OCI-LY7 (cell line): ENCODE measurements around the gene KLK15. TPM values are rescaled to one million over a fixed set of nuclear protein-coding genes. Genes with fewer than 3 reads are reported as not detected.

Experiments used
- BruUV-seq: library from RNA; stranded (reverse); fragments of 400-500 nt; replicated peaks from 2 replicates; lab custom pipeline; 2021; lab: Mats Ljungman, UMichigan
- CTCF ChIA-PET: fragments of 300-600 bp; sonication (Branson Sonifier 250); formaldehyde crosslinking; loops from one replicate; lab custom pipeline; 2022; ENCODE audit warnings: antibody characterized with exemption; ENCODE audit not compliant: unreplicated experiment; lab: Charles Lee
- POLR2A ChIA-PET: fragments of 300-600 bp; sonication (Branson Sonifier 250); formaldehyde crosslinking; loops from one replicate; lab custom pipeline; 2022; ENCODE audit warnings: antibody characterized with exemption; lab: Charles Lee
- DNase-seq: peaks from one replicate; pipeline ENCODE4 v3.0.0-alpha.2; 2015; ENCODE audit warnings: low spot score
- H2AFZ ChIP-seq: fragments of 200-600 bp; sonication (generic), shearing (Covaris generic); 2 replicates; pipeline ENCODE4 v1.6.1; 2014; ENCODE audit warnings: mild to moderate bottlenecking, antibody characterized with exemption, low read length, moderate library complexity
- H3K27ac ChIP-seq: fragments of 200-600 bp; sonication (generic); 2 replicates; pipeline ENCODE4 v1.5.1; 2014; ENCODE audit warnings: mixed run types, low read depth, mild to moderate bottlenecking, moderate library complexity, low read length, inconsistent platforms; ENCODE audit not compliant: poor library complexity, severe bottlenecking
- H3K36me3 ChIP-seq: fragments of 200-600 bp; sonication (generic); 2 replicates; pipeline ENCODE4 v1.6.1; 2014; ENCODE audit warnings: mild to moderate bottlenecking, antibody characterized with exemption, low read length, moderate library complexity, mixed read lengths; ENCODE audit not compliant: insufficient read depth
- H3K4me1 ChIP-seq: fragments of 200-600 bp; sonication (generic); 2 replicates; pipeline ENCODE4 v1.5.1; 2014; ENCODE audit warnings: mild to moderate bottlenecking, low read length; ENCODE audit not compliant: insufficient read depth, poor library complexity, severe bottlenecking
- H3K4me2 ChIP-seq: fragments of 200-600 bp; sonication (generic); 2 replicates; pipeline ENCODE4 v1.6.1; 2014; ENCODE audit warnings: mild to moderate bottlenecking, low read length
- H3K4me3 ChIP-seq: fragments of 200-600 bp; sonication (generic); 2 replicates; pipeline ENCODE4 v1.5.1; 2014; ENCODE audit warnings: mild to moderate bottlenecking, low read depth, low read length; ENCODE audit not compliant: poor library complexity, severe bottlenecking
- H3K79me2 ChIP-seq: fragments of 200-600 bp; sonication (generic); 2 replicates; pipeline ENCODE4 v1.6.1; 2016; ENCODE audit warnings: low read depth, mild to moderate bottlenecking, low read length, moderate library complexity, mixed read lengths; ENCODE audit not compliant: insufficient read depth
- H3K9me2 ChIP-seq: fragments of 200-600 bp; sonication (generic); 2 replicates; pipeline ENCODE4 v1.6.1; 2016; ENCODE audit warnings: mild to moderate bottlenecking, low read length, mixed read lengths; ENCODE audit not compliant: insufficient read depth
- H3K9me3 ChIP-seq: fragments of 200-600 bp; sonication (generic); 2 replicates; pipeline ENCODE4 v1.6.1; 2014; ENCODE audit warnings: mild to moderate bottlenecking, mixed run types, low read length, mixed read lengths
- H4K20me1 ChIP-seq: fragments of 200-600 bp; sonication (generic); 2 replicates; pipeline ENCODE4 v1.6.1; 2014; ENCODE audit warnings: mild to moderate bottlenecking, antibody characterized with exemption, low read length, moderate library complexity, mixed read lengths; ENCODE audit not compliant: insufficient read depth
- CTCF ChIP-seq: fragments of 200-600 bp; sonication (generic); conservative IDR thresholded peaks from 2 replicates; pipeline ENCODE4 v1.5.1; 2014; ENCODE audit warnings: mild to moderate bottlenecking, antibody characterized with exemption, low read length, moderate library complexity, mixed read lengths
- EZH2phosphoT487 ChIP-seq: fragments of 200-600 bp; sonication (generic); IDR thresholded peaks from 2 replicates; pipeline ENCODE4 v1.6.1; 2018; ENCODE audit warnings: low read depth, borderline replicate concordance, mild to moderate bottlenecking, mixed run types, antibody characterized with exemption, low read length, moderate library complexity, mixed read lengths
- intact Hi-C: fragments of 100-400 bp; cut with micrococcal nuclease; formaldehyde crosslinking; loops from one replicate; pipeline ENCODE4 v1.10.0; 2022; ENCODE audit not compliant: unreplicated experiment
- total RNA-seq, 2 experiments: library from RNA; depleted of rRNA in 1 of 2; stranded (reverse); fragments of >200 nt in 1 of 2; shearing (Covaris generic) in 1 of 2; gene quantifications; 2 replicates each; pipeline ENCODE4 v1.2.3, GENCODE V29; 2014 to 2022

Gene KLK15
- total RNA-seq, 2 experiments from 2014 or later = not detected

- BruUV-seq = no TSS peak
- Histone ChIP-seq H3K9me3 (no peaks in the 10 kb centered on the region), H4K20me1 (peaks cover 16% of the 10 kb centered on the region; the same call in 1 of the 2 replicates), H3K4me1 (peaks cover 8% of the 10 kb centered on the region), H2AFZ (no peak overlapping the region), H3K9me2 (no peaks in the 10 kb centered on the region), H3K4me3 (no peak overlapping the region), H3K79me2 (peaks cover 9% of the 10 kb centered on the region; the same call in 1 of the 2 replicates), H3K36me3 (peaks cover 56% of the 10 kb centered on the region), H3K4me2 (no peak overlapping the region), H3K27ac (peak overlapping the region; percentile 4)
- peak; percentile 27 for DNase-seq
- ChIA-PET CTCF (no interaction called here), POLR2A (interaction anchor here (0.6 kb wide), 1 partner anchor 305 kb away, joined by 7 read pairs; no protein-coding TSS in a partner anchor)
- TF ChIP-seq CTCF (no peak), EZH2phosphoT487 (no peak)
- intact Hi-C loops = no loop called here
Measured at GRCh38 chr19:50795664-50796073, 37.7 kb downstream of the KLK15 start.

DNA sequence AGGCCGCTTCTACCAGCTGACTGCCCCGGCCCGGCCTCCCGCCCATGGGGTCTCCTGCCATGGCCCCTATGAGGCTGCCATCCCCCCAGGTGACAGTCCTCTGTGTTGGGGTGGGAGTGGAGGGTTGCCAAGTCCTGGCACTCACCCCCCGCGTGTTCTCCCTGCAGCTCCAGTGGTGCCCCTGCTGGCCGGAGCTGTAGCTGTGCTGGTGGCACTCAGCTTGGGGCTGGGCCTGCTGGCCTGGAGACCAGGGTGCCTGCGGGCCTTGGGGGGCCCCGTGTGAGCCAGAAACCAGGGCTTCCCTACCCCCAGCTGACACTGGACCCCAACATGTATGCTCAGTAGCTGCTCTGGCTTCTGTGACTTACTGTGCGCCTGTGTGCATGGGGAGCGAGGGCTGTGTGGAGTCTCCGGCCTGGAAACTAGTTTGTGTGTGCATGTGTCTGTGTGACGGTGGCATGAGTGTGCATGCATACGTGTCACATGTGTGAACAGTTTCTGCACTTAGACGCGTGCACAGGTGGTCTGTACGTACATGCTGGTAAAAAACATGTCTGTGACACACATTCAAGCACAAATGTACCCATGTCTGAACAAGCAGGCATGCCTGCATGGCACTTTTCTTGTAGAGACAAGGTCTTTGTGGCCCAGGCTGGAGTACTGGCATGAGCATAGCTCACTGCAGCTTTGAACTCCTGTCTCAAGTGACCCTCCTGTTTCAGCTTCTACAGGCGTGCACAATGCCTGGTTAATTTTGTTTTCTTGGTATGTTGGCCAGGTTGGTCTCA is 38.3 kb downstream of the KLK15 start:
- peaks cover 8% of the 10 kb centered on the region for H3K4me1 ChIP-seq
- TSS peak; percentile 9 for BruUV-seq
- H3K36me3 ChIP-seq = peaks cover 51% of the 10 kb centered on the region
- intact Hi-C loops = no loop called here
- no peaks in the 10 kb centered on the region for H3K9me2 ChIP-seq
- DNase-seq = peak; percentile 55
- H3K4me3 ChIP-seq = no peak overlapping the region
- H3K27ac ChIP-seq = peak overlapping the region; percentile 18
- peaks cover 16% of the 10 kb centered on the region; the same call in 1 of the 2 replicates for H4K20me1 ChIP-seq
- POLR2A ChIA-PET = interaction anchor here (0.6 kb wide), 1 partner anchor 305 kb away, joined by 7 read pairs; no protein-coding TSS in a partner anchor
- no peak overlapping the region for H2AFZ ChIP-seq
- H3K4me2 ChIP-seq = no peak overlapping the region
- H3K79me2 ChIP-seq = peaks cover 5% of the 10 kb centered on the region; the same call in 1 of the 2 replicates
- TF ChIP-seq CTCF (peak; percentile 51), EZH2phosphoT487 (no peak)
- H3K9me3 ChIP-seq = no peaks in the 10 kb centered on the region
- CTCF ChIA-PET = no interaction called here
